ENCODE measurements around the gene C1QTNF1.

DNA sequence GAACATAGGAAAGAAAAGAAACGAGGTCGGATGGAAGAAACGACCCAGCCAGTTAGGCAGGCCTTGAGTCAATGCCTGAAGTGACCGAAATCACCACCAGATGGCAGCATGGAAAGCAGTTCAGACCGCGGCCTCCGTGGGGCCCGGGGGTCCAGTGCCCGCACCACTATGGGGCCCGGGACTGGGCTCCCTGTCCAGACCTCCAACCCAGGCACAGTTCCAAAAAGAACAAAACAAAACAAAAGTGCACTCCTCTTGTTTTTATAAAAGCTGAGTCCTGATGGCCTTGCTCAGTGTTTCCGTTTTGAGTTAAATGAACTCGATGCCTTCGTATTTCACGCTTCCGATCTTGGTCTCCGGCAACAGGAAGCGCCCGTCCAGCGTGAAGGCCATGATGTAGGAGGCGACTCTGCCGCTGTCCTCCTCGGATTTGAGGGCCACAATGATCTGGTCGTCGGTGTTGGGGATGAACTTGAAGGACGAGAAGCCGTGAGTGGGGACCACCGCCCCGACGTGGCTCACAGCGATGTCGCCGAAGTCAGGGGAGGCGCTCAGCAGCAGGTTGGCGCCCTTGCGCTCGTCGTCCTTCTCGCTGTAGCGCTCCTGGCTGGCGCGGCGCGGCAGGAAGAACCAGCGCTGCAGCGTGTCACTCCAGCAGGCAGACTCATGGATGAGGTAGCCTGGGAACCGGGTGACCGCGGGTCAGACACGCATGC lies 30.6 kb upstream of the C1QTNF1 start:
- TF ChIP-seq POLR2AphosphoS5 (IDR thresholded peaks at IDR 0.05; ENCODE audit: low read depth, low read length) (no peak), TAF1 (IDR thresholded peaks at IDR 0.05; ENCODE audit: low read depth, low read length) (no peak), POLR2A (IDR thresholded peaks at IDR 0.05; ENCODE audit: low read depth, low read length) (no peak), PAX5 (IDR thresholded peaks at IDR 0.05; ENCODE audit: insufficient read depth, low read length, severe bottlenecking) (no peak), SPI1 (IDR thresholded peaks at IDR 0.05; ENCODE audit: low read depth, low read length) (no peak), POU2F2 (IDR thresholded peaks at IDR 0.05; ENCODE audit: low read depth, low read length) (no peak)

Measured in GM12891 (cell line).